A172 (cell line): ENCODE results near the gene SYT2. TPM values are rescaled to one million over a fixed set of nuclear protein-coding genes. Genes with fewer than 3 reads are reported as not detected.
"Not testable (repeated sequence)": the region's sequence is repeated elsewhere in the genome, so short reads cannot be mapped to it uniquely, and the experiment has no call there.

Source experiments
- DNase-seq: peaks from one replicate; pipeline ENCODE4 v3.0.0-alpha.2; 2015; ENCODE audit warnings: low spot score
- total RNA-seq: library from RNA; depleted of rRNA; stranded (reverse); fragments of >200 nt; shearing (Covaris generic); gene quantifications from 2 replicates; pipeline ENCODE4 v1.2.3, GENCODE V29; 2014

SYT2 gene
- total RNA-seq, 1 experiment from 2014 or later = not detected

GRCh38 chr1:202571719-202572339 lies 138.4 kb downstream of the SYT2 start:
- DNase-seq = peak; percentile 48

GRCh38 chr1:202569393-202570322 lies 140.6 kb downstream of the SYT2 start:
- no peak for DNase-seq

GRCh38 chr1:202568826-202569225 lies 141.4 kb downstream of the SYT2 start:
- no peak for DNase-seq

- DNase-seq = no peak
These were observed 141.8 kb downstream of the SYT2 start for GRCh38 chr1:202568410-202568809.

- peak; percentile 58 for DNase-seq
These were observed 142.5 kb downstream of the SYT2 start for GRCh38 chr1:202567738-202568137.

- DNase-seq = no peak
These were observed 144.2 kb downstream of the SYT2 start for GRCh38 chr1:202565890-202566602.

- no peak for DNase-seq
These were observed 145.2 kb downstream of the SYT2 start for GRCh38 chr1:202564958-202565495.

GRCh38 chr1:202563818-202564217 lies 146.4 kb downstream of the SYT2 start:
- DNase-seq = no peak

GRCh38 chr1:202562444-202563060 lies 147.7 kb downstream of the SYT2 start:
- no peak for DNase-seq

GRCh38 chr1:202561726-202562443 lies 148.4 kb downstream of the SYT2 start:
- no peak for DNase-seq

GRCh38 chr1:202561240-202561639 lies 149.0 kb downstream of the SYT2 start:
- DNase-seq = no peak

- not testable (repeated sequence) for DNase-seq
These were observed 152.6 kb downstream of the SYT2 start for GRCh38 chr1:202557662-202558061.

- not testable (repeated sequence) for DNase-seq
These were observed 154.2 kb downstream of the SYT2 start for GRCh38 chr1:202556037-202556436.

- DNase-seq = not testable (repeated sequence)
These were observed 155.6 kb downstream of the SYT2 start for GRCh38 chr1:202554619-202555018.

- peak; percentile 19 for DNase-seq
These were observed 156.7 kb downstream of the SYT2 start for GRCh38 chr1:202553560-202554038.

GRCh38 chr1:202553078-202553477 lies 157.2 kb downstream of the SYT2 start:
- not testable (repeated sequence) for DNase-seq

- not testable (repeated sequence) for DNase-seq
These were observed 157.6 kb downstream of the SYT2 start for GRCh38 chr1:202552615-202553014.

- DNase-seq = peak; percentile 29
These were observed 158.6 kb downstream of the SYT2 start for GRCh38 chr1:202551683-202552082.

- not testable (repeated sequence) for DNase-seq
These were observed 160.2 kb downstream of the SYT2 start for GRCh38 chr1:202550088-202550487.

GRCh38 chr1:202547215-202547614 lies 163.0 kb downstream of the SYT2 start:
- DNase-seq = no peak

- not testable (repeated sequence) for DNase-seq
These were observed 163.5 kb downstream of the SYT2 start for GRCh38 chr1:202546796-202547195.
